ENCODE results near the gene SH3D21. TPM values are rescaled to one million over a fixed set of nuclear protein-coding genes. Genes with fewer than 3 reads are reported as not detected.
A peak's percentile ranks its signal among the peaks of the same experiment; 100 is the strongest.

Gene SH3D21
- total RNA-seq, 2 experiments from 2014 or later: 1.9 to 2.6 TPM

DNA sequence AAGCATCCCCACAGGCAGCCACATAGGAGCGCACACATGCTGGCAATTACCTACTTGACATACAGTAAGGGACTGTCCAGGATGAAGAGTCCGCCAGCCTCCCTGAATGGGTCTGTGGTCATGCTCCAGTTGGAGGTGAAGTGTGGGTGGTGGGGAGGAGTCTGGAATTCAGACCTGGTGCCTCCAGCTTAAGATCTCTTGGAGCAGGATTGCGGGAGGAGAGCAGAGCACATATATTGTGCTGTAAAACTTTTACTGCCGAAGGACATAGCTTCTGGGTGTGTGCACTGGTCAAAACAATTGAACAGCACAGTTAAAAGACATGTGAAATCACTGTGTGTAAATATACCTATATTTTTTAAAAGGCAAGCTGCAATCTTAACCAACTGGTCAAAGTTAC is 61.6 kb downstream of the SH3D21 start:
- peak overlapping the region; percentile 96 for H3K27ac Mint-ChIP-seq
- DNase-seq: no peak
- Histone ChIP-seq H3K9me3 (ENCODE audit: control insufficient read depth in 1 of 2, insufficient read depth in 1 of 2, low read length in 2 of 2) (no peaks in the 10 kb centered on the region), H3K27me3 (ENCODE audit: control insufficient read depth in 1 of 2, insufficient read depth in 2 of 2, low read length in 2 of 2) (no peaks in the 10 kb centered on the region), H3K4me3 (ENCODE audit: low read length) (no peak overlapping the region), H3K36me3 (ENCODE audit: insufficient read depth, low read length) (peaks cover 6% of the 10 kb centered on the region), H3K27ac (ENCODE audit: low read depth in 1 of 2, low read length in 2 of 2) (peak overlapping the region; percentile 65 to 72), H3K4me1 (ENCODE audit: insufficient read depth, low read length) (peaks cover 65% of the 10 kb centered on the region)
- intact Hi-C loops (cut with DNase I, micrococcal nuclease): loop anchor here (2.0 to 5.0 kb wide), 5 partner anchors 17 to 61 kb away; partner anchors contain the start of genes SH3D21 (in 2 of the 2), EVA1B (in 1 of the 2) and STK40 (in 1 of the 2)
- H3K4me3 Mint-ChIP-seq: no peak overlapping the region
- peaks cover 21% of the 10 kb centered on the region for H3K36me3 Mint-ChIP-seq (ENCODE audit: low read depth)
- H3K9me3 Mint-ChIP-seq: no peaks in the 10 kb centered on the region
- ATAC-seq (ENCODE audit: poor library complexity): no peak
- CTCF ChIA-PET: interaction anchor here (1.2 to 4.5 kb wide), 9 partner anchors 9 to 218 kb away, joined by 3 to 43 read pairs (median 8); partner anchors contain the start of genes LSM10, MRPS15, SH3D21 and STK40
- TF ChIP-seq, protein P1, sequence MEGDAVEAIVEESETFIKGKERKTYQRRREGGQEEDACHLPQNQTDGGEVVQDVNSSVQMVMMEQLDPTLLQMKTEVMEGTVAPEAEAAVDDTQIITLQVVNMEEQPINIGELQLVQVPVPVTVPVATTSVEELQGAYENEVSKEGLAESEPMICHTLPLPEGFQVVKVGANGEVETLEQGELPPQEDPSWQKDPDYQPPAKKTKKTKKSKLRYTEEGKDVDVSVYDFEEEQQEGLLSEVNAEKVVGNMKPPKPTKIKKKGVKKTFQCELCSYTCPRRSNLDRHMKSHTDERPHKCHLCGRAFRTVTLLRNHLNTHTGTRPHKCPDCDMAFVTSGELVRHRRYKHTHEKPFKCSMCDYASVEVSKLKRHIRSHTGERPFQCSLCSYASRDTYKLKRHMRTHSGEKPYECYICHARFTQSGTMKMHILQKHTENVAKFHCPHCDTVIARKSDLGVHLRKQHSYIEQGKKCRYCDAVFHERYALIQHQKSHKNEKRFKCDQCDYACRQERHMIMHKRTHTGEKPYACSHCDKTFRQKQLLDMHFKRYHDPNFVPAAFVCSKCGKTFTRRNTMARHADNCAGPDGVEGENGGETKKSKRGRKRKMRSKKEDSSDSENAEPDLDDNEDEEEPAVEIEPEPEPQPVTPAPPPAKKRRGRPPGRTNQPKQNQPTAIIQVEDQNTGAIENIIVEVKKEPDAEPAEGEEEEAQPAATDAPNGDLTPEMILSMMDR (IDR thresholded peaks at IDR 0.05): no peak
- no peaks in the 10 kb centered on the region for H3K27me3 Mint-ChIP-seq
- POLR2A ChIA-PET: interaction anchor here (0.5 to 5.2 kb wide), 13 partner anchors 11 to 218 kb away, joined by 3 to 73 read pairs (median 6); partner anchors contain the start of genes EVA1B, SH3D21, STK40 and TRAPPC3
- H3K4me1 Mint-ChIP-seq (ENCODE audit: low read depth): peaks cover 64% of the 10 kb centered on the region

DNA sequence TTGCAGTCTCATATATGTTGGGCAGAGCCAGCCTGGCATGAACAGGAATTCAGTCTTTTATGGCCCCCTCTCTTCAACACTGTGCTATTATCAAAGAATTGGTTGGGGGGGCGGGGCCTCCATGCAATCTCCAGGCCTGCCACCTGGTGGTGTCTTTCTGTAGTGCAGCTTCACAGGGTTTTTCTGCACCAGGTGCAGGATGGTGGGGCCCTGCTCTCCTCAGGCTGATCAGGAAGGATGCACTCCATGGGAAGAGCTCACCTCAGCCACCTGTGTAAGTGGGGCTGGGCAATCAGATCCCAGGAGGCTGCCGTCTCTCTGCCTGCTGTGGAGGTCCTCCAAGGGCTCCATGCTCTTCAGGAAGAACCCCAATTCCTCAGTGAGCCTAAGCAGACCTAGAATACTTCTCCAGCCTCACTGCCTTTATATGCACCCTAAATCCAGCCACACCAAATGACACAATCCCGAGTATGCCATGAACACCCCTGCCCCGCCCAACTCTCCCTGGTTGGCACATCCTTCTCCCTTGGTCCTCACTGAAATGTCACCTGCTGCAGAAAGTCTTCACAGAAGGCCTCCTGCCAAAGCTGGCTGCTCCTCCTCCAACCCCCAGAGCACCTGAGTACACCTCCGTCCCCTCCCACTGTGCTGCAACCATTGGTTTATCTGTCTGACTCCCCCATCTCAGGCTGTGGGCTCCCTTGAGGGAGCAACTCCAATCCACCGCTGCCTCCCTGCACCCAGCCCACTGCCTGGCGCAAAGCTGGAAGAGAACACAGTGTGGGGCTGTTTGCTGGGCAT is 63.1 kb downstream of the SH3D21 start:
- ATAC-seq (ENCODE audit: poor library complexity) (peak; percentile 54), DNase-seq (peak; percentile 76 to 91 (median 84))
- Mint-ChIP-seq H3K27ac (peak overlapping the region; percentile 88), H3K9me3 (no peaks in the 10 kb centered on the region), H3K4me3 (peak overlapping the region; percentile 14), H3K36me3 (ENCODE audit: low read depth) (peaks cover 20% of the 10 kb centered on the region), H3K27me3 (no peaks in the 10 kb centered on the region), H3K4me1 (ENCODE audit: low read depth) (peaks cover 78% of the 10 kb centered on the region)
- peak overlapping the region; percentile 3 to 54 for H3K27ac ChIP-seq (ENCODE audit: low read depth in 1 of 2, low read length in 2 of 2)
- ChIA-PET CTCF (interaction anchor here (0.6 to 4.5 kb wide), 24 partner anchors 8 to 1072 kb away, joined by 3 to 43 read pairs (median 4); partner anchors contain the start of genes LSM10, MRPS15, SH3D21 and STK40), POLR2A (interaction anchor here (1.0 to 5.2 kb wide), 9 partner anchors 10 to 145 kb away, joined by 4 to 73 read pairs (median 6); partner anchors contain the start of genes EVA1B, LSM10, SH3D21 and STK40)
- TF ChIP-seq, protein P1 (IDR thresholded peaks at IDR 0.05): peak; percentile 91
- peaks cover 10% of the 10 kb centered on the region for H3K36me3 ChIP-seq (ENCODE audit: insufficient read depth, low read length)
- peaks cover 79% of the 10 kb centered on the region for H3K4me1 ChIP-seq (ENCODE audit: insufficient read depth, low read length)
- intact Hi-C loops (cut with DNase I, micrococcal nuclease): loop anchor here (1.0 to 5.0 kb wide), 8 partner anchors 16 to 62 kb away; partner anchors contain the start of genes SH3D21 (in 2 of the 2), EVA1B (in 1 of the 2) and STK40 (in 1 of the 2)
- H3K9me3 ChIP-seq (ENCODE audit: control insufficient read depth in 1 of 2, insufficient read depth in 1 of 2, low read length in 2 of 2): no peaks in the 10 kb centered on the region
- no peaks in the 10 kb centered on the region for H3K27me3 ChIP-seq (ENCODE audit: control insufficient read depth in 1 of 2, insufficient read depth in 2 of 2, low read length in 2 of 2)
- H3K4me3 ChIP-seq (ENCODE audit: low read length): no peak overlapping the region

Other genes starting within 250 kb of the SH3D21 start
- under 1 TPM; 0.22 to 0.33 TPM for gene TEKT2, start 222.3 kb upstream of the SH3D21 start, total RNA-seq
- 10 to 100 TPM; 22.6 to 24.6 TPM for gene ADPRS, start 217.5 kb upstream of the SH3D21 start, total RNA-seq
- gene COL8A2, start 181.1 kb upstream of the SH3D21 start, total RNA-seq: under 1 TPM; 0.05 to 0.06 TPM
- gene TRAPPC3, start 156.9 kb upstream of the SH3D21 start, total RNA-seq: 10 to 100 TPM; 18.4 to 21.3 TPM
- gene MAP7D1, start 150.2 kb upstream of the SH3D21 start, total RNA-seq: 100 to 1,000 TPM; 156 to 163 TPM
- 10 to 100 TPM; 68.7 to 76.1 TPM for gene THRAP3, start 81.9 kb upstream of the SH3D21 start, total RNA-seq
- 1 to 10 TPM; 1.5 to 1.8 TPM for gene EVA1B, start 17.3 kb downstream of the SH3D21 start, total RNA-seq
- 10 to 100 TPM; 17.8 to 20.7 TPM for gene STK40, start 79.6 kb downstream of the SH3D21 start, total RNA-seq
- gene LSM10, start 91.5 kb downstream of the SH3D21 start, total RNA-seq: 10 to 100 TPM; 25.6 to 26.0 TPM
- gene OSCP1, start 144.1 kb downstream of the SH3D21 start, total RNA-seq: 1 to 10 TPM in 1 of 2 experiments, under 1 TPM in 1; 0.82 to 2.4 TPM
- gene MRPS15, start 158.0 kb downstream of the SH3D21 start, total RNA-seq: 10 to 100 TPM; 35.4 to 36.4 TPM
- 1 to 10 TPM; 3.7 to 4.1 TPM for gene CSF3R, start 176.5 kb downstream of the SH3D21 start, total RNA-seq